ENCODE measurements around the gene MCM9. TPM values are rescaled to one million over a fixed set of nuclear protein-coding genes. Genes with fewer than 3 reads are reported as not detected.

Gene MCM9
- total RNA-seq, 2 donors from 2014 or later: 13.6 to 24.8 TPM

DNA sequence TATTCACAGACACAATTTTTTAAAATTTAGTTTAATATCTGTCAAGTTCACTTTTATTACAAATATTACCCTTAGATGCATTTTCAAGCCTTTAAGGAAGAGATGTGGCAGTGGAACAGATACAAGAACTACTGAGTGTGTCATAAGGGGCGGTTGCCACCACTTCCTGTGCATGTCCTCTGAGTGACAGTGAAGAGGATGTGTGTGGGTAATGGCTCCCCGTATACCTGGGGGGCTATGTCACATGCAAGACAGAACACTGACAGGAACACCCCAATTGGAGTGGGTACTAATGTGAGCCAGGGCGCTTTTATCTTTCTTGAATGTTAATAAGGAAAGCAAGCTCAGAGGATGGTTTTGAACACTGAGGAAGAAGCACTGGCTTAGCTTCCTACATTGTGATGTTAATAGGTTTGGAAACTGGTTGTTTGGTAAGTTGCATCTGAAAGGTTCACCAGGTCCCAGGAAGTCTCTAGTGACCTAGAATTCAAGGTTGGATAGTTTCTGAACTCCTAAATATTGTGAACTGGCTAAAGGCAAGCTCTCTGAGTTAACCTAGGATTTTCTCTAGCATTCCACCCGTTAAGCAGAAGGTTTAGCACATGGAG, 124.4 kb downstream of the MCM9 start:
- Histone ChIP-seq H3K4me1 (replicated peaks) (no peaks in the 10 kb centered on the region), H3K27ac (no peak overlapping the region), H3K4me3 (no peak overlapping the region), H3K9me3 (no peaks in the 10 kb centered on the region), H3K27me3 (replicated peaks; ENCODE audit: insufficient read depth) (no peaks in the 10 kb centered on the region), H3K36me3 (no peaks in the 10 kb centered on the region)
- intact Hi-C loops (cut with DNase I): no loop called here
- DNase-seq (ENCODE audit: low spot score): no peak
- whole genome bisulfite sequencing: 81% methylated on average over 4 of the region's 4 CpGs
- TF ChIP-seq POLR2A (IDR thresholded peaks at IDR 0.05): no peak
- TF ChIP-seq, protein P1, sequence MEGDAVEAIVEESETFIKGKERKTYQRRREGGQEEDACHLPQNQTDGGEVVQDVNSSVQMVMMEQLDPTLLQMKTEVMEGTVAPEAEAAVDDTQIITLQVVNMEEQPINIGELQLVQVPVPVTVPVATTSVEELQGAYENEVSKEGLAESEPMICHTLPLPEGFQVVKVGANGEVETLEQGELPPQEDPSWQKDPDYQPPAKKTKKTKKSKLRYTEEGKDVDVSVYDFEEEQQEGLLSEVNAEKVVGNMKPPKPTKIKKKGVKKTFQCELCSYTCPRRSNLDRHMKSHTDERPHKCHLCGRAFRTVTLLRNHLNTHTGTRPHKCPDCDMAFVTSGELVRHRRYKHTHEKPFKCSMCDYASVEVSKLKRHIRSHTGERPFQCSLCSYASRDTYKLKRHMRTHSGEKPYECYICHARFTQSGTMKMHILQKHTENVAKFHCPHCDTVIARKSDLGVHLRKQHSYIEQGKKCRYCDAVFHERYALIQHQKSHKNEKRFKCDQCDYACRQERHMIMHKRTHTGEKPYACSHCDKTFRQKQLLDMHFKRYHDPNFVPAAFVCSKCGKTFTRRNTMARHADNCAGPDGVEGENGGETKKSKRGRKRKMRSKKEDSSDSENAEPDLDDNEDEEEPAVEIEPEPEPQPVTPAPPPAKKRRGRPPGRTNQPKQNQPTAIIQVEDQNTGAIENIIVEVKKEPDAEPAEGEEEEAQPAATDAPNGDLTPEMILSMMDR (IDR thresholded peaks at IDR 0.05): no peak
- no peak for TF ChIP-seq POLR2AphosphoS5 (IDR thresholded peaks at IDR 0.05)

DNA sequence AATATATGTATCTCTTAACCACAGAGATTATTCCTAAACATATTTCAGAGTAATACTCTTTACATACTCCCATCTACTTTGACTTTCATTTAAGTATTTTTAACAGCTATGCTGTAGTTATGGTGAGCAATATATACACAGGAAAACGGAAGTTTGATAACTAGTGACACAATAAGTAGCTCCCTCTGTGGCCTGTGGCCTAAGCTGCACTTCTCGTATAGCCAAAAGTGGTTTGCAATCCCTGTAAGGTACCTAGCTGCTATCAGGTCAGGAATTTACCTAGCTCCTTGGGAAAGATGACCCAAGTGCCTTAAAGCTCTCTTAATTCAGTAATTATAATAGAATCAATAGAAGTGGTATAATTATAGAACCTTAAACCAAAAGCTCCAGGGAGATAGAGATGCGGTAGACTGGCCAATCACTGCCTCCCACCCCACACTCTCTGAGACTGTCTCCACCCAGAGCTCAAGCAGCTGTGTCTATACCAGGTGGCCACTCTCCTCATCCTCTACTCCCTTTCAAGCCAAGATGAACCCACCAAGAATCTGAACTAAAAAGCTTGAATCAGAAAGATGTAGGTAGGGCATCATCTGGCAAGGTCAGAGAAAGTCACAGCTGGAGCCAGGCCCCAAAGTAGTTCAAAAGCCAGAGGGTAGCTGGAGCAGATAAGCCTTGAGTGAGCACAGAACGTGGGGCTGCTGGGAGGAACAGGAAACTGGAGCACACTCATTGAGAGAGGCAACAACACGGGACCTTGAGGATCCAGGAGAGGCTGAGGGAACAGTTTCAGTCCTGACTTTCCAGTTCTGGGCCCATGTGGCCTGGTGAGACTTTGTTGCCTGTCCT, 125.9 kb downstream of the MCM9 start:
- H3K4me1 ChIP-seq (replicated peaks): no peaks in the 10 kb centered on the region
- no peak for TF ChIP-seq POLR2AphosphoS5 (IDR thresholded peaks at IDR 0.05)
- TF ChIP-seq, protein P1 (IDR thresholded peaks at IDR 0.05): no peak
- 84% methylated on average over 5 of the region's 5 CpGs for WGBS
- H3K27ac ChIP-seq: no peak overlapping the region
- H3K36me3 ChIP-seq: no peaks in the 10 kb centered on the region
- H3K27me3 ChIP-seq (replicated peaks; ENCODE audit: insufficient read depth): no peaks in the 10 kb centered on the region
- no peak for DNase-seq (ENCODE audit: low spot score)
- no peak overlapping the region for H3K4me3 ChIP-seq
- H3K9me3 ChIP-seq: no peaks in the 10 kb centered on the region
- intact Hi-C loops (cut with DNase I): no loop called here

DNA sequence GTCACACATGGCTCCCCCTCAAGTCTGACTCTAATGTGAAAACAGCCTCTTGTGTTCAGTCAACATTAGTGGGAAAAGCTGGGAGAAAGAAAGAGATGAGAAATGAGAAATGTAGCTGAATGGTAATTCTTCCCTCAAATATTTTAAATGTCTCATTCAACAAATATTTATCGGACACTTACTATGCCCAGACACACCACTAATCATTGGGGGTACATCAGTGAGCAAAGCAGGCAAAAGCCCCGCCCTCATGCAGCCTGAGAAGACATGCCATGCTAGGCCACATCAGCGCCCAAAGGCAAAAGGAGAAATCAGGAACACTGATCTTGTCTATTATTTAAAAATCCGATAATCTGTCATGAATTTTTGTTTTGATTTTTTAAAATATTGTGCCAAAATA, 130.9 kb downstream of the MCM9 start:
- Histone ChIP-seq H3K4me1 (replicated peaks) (no peaks in the 10 kb centered on the region), H3K36me3 (no peaks in the 10 kb centered on the region), H3K4me3 (no peak overlapping the region), H3K27ac (no peak overlapping the region), H3K9me3 (no peaks in the 10 kb centered on the region), H3K27me3 (replicated peaks; ENCODE audit: insufficient read depth) (no peaks in the 10 kb centered on the region)
- TF ChIP-seq, protein P1 (IDR thresholded peaks at IDR 0.05): no peak
- TF ChIP-seq POLR2A (IDR thresholded peaks at IDR 0.05): no peak
- no peak for TF ChIP-seq POLR2AphosphoS5 (IDR thresholded peaks at IDR 0.05)
- 88% methylated on average over 4 of the region's 4 CpGs for WGBS
- intact Hi-C loops (cut with DNase I): no loop called here
- DNase-seq (ENCODE audit: low spot score): no peak

DNA sequence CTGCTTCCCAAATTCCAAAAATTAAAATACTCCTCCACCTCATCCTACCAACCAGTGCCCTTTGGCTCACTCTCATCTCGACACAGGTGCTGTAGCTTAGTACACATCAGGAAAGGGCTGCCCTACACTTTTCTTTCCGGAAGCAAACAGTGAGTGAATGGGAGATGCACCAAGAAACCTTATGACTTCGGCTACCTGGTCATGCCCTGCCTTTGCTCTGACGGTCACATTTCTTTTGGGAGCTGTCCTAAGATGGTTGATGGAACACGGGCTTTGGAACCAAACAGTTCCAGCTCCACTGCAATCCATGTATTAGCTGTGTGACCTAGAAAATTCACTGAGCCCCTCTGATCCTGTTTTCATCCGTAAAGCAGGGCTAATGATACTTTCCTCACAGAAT, 133.7 kb downstream of the MCM9 start:
- Histone ChIP-seq H3K27me3 (replicated peaks; ENCODE audit: insufficient read depth) (no peaks in the 10 kb centered on the region), H3K36me3 (no peaks in the 10 kb centered on the region), H3K27ac (no peak overlapping the region), H3K9me3 (no peaks in the 10 kb centered on the region), H3K4me3 (no peak overlapping the region), H3K4me1 (replicated peaks) (no peaks in the 10 kb centered on the region)
- WGBS: 88% methylated on average over 6 of the region's 6 CpGs
- TF ChIP-seq POLR2A (IDR thresholded peaks at IDR 0.05) (no peak), POLR2AphosphoS5 (IDR thresholded peaks at IDR 0.05) (no peak)
- TF ChIP-seq, protein P1 (IDR thresholded peaks at IDR 0.05): no peak
- intact Hi-C loops (cut with DNase I): no loop called here
- DNase-seq (ENCODE audit: low spot score): no peak
